GM18951 (cell line): Measurements from ENCODE around the gene SLTM.
"Not testable (repeated sequence)": the region's sequence is repeated elsewhere in the genome, so short reads cannot be mapped to it uniquely, and the experiment has no call there.

ENCODE experiments used
- POLR2A ChIP-seq: IDR thresholded peaks from 4 replicates; pipeline ENCODE4 v1.6.1; 2011; ENCODE audit warnings: mild to moderate bottlenecking; ENCODE audit not compliant: insufficient read length, insufficient read depth; ENCODE audit errors: extremely low read depth
- in situ Hi-C: fragments of 300-500 bp; cut with MboI; formaldehyde crosslinking; loops from one replicate; pipeline ENCODE4 v1.12.0; 2022; ENCODE audit warnings: low sequenced_read_pairs, mixed read lengths, inconsistent platforms; ENCODE audit not compliant: unreplicated experiment

SLTM gene

DNA sequence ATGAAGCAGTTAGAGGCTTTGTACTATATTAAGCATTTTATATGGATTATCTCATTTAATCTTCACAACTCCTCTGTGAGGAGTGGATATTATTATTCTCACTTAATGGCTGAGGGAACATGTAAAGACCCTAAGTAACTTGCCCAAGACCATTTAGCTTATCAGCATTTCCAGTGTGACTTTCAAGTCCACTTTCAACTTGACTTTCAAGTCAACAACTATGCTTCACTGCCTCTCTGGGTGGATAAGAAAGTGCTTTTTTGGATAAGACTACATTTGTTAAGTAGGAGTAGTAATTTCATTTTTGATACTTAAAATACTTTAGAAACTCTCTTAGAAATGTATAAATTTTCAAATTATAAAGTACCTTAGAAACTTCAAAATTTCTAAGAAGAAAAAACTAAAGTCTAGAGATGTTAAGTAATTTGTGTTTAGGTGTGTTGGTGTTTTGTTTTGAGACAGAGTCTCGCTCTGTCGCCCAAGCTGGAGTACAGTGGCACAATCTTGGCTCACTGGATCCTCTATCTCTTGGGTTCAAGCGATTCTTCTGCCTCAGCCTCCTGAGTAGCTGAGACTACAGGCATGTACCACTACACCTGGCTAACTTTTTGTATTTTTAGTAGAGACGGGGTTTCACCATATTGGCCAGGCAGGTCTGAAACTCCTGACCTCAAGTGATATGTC lies 90.6 kb downstream of the SLTM start:
- in situ Hi-C loops = no loop called here
- TF ChIP-seq POLR2A = no peak

DNA sequence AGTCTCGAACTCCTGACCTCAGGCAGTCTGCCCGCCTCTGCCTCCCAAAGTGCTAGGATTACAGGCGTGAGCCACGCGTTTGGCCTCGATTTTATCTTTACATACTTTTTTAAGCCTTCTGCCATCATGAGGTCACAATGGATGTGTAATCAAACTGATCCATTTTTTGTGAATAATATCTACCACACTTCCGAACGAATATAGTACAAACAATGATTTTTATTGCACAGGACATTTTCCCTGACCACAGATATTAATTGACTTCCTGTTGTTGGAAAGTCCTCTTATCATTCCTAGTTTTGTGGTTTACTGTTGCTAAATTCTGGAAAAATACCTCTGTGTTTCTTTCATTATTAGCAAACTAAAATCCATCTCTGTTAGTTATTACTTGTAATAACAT lies 93.4 kb downstream of the SLTM start:
- in situ Hi-C loops = no loop called here
- TF ChIP-seq POLR2A = no peak

DNA sequence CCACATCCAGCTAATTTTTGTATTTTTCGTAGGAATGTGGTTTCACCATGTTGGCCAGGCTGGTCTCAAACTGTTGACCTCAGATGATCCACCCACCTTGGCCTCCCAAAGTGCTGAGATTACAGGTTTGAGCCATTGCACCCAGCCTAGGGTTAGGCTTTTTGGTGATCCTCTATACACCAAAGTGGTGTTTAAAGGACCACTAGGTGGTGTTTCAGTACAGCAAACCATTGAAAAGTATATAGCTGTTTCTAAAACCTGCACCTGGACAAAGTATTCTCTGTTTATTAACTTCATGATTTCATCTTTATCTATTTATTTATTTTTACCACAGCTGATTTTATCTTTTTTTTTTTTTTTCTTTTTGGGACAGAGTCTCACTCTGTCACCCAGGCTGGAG lies 94.0 kb downstream of the SLTM start:
- no peak for TF ChIP-seq POLR2A
- in situ Hi-C loops = no loop called here

- in situ Hi-C loops = not testable (repeated sequence)
These were observed 99.6 kb downstream of the SLTM start for GRCh38 chr15:58833681-58834426.

DNA sequence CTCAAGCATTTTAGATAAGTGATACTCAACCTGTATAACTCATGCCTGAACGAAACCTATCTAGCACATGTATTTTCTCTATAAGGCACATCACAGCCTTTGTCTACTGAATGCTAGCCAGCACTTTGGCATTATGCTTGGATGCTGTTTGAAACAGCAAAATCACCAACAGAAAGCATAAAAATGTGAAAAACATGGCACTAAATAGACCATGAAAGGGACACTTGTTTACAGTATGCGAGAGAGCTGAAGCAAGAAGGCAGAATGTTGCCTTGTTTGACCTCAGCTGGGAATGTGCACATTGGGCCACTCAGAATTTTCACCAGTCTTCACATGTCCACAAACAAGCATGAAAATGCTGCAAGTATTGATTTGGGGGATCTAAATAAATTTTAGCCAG lies 102.9 kb downstream of the SLTM start:
- in situ Hi-C loops = no loop called here

More for the DNA sequence above, 102.9 kb downstream of the SLTM start:
- no peak for TF ChIP-seq POLR2A
